NB4 (cell line): ENCODE measurements around the gene AREL1.

Source experiments
- MAX ChIP-seq: IDR thresholded peaks from 2 replicates; pipeline ENCODE4 v1.6.1; 2011; ENCODE audit warnings: low read depth, low read length
- POLR2A ChIP-seq: IDR thresholded peaks from 2 replicates; pipeline ENCODE4 v1.6.1; 2011; ENCODE audit warnings: mild to moderate bottlenecking; ENCODE audit not compliant: insufficient read length; ENCODE audit errors: extremely low read depth

- TF ChIP-seq POLR2A (no peak), MAX (no peak)
Observed at GRCh38 chr14:74621556-74621955, 91.3 kb downstream of the AREL1 start.
